GM18951 (cell line): ENCODE measurements around the gene DLGAP1.

Experiments
- POLR2A ChIP-seq: IDR thresholded peaks from 4 replicates; pipeline ENCODE4 v1.6.1; 2011; ENCODE audit warnings: mild to moderate bottlenecking; ENCODE audit not compliant: insufficient read length, insufficient read depth; ENCODE audit errors: extremely low read depth
- in situ Hi-C: fragments of 300-500 bp; cut with MboI; formaldehyde crosslinking; loops from one replicate; pipeline ENCODE4 v1.12.0; 2022; ENCODE audit warnings: low sequenced_read_pairs, mixed read lengths, inconsistent platforms; ENCODE audit not compliant: unreplicated experiment

The DLGAP1 gene

GRCh38 chr18:3947383-3947782 lies 507.7 kb downstream of the DLGAP1 start:
- in situ Hi-C loops = no loop called here
- no peak for TF ChIP-seq POLR2A

- no peak for TF ChIP-seq POLR2A
- in situ Hi-C loops = no loop called here
Observed at GRCh38 chr18:3935305-3935704, 519.8 kb downstream of the DLGAP1 start.

- in situ Hi-C loops = no loop called here
Observed at GRCh38 chr18:3932276-3932675, 522.8 kb downstream of the DLGAP1 start.

GRCh38 chr18:3931542-3932112 lies 523.5 kb downstream of the DLGAP1 start:
- in situ Hi-C loops = no loop called here
- no peak for TF ChIP-seq POLR2A

More at GRCh38 chr18:3932276-3932675, 522.8 kb downstream of the DLGAP1 start:
- TF ChIP-seq POLR2A = no peak

GRCh38 chr18:3931013-3931315 lies 524.1 kb downstream of the DLGAP1 start:
- in situ Hi-C loops = no loop called here
- TF ChIP-seq POLR2A = no peak

- in situ Hi-C loops = no loop called here
- TF ChIP-seq POLR2A = no peak
Observed at GRCh38 chr18:3930126-3931012, 524.7 kb downstream of the DLGAP1 start.

- TF ChIP-seq POLR2A = no peak
- in situ Hi-C loops = no loop called here
Observed at GRCh38 chr18:3924455-3924854, 530.7 kb downstream of the DLGAP1 start.

GRCh38 chr18:3923750-3924149 lies 531.4 kb downstream of the DLGAP1 start:
- in situ Hi-C loops = no loop called here
- TF ChIP-seq POLR2A = no peak

GRCh38 chr18:3921826-3922225 lies 533.3 kb downstream of the DLGAP1 start:
- in situ Hi-C loops = no loop called here
- TF ChIP-seq POLR2A = no peak

- in situ Hi-C loops = no loop called here
Observed at GRCh38 chr18:3920832-3921231, 534.3 kb downstream of the DLGAP1 start.

GRCh38 chr18:3919396-3920061 lies 535.6 kb downstream of the DLGAP1 start:
- in situ Hi-C loops = no loop called here
- no peak for TF ChIP-seq POLR2A

More at GRCh38 chr18:3920832-3921231, 534.3 kb downstream of the DLGAP1 start:
- no peak for TF ChIP-seq POLR2A

- in situ Hi-C loops = no loop called here
- no peak for TF ChIP-seq POLR2A
Observed at GRCh38 chr18:3916082-3916481, 539.0 kb downstream of the DLGAP1 start.

GRCh38 chr18:3914833-3915610 lies 540.1 kb downstream of the DLGAP1 start:
- TF ChIP-seq POLR2A = no peak
- in situ Hi-C loops = no loop called here
